Effector CD8-positive, alpha-beta T cell (primary cell): ENCODE data around the gene OGFOD3.
"Not testable (repeated sequence)": the region's sequence is repeated elsewhere in the genome, so short reads cannot be mapped to it uniquely, and the experiment has no call there.

ENCODE experiments used
- DNase-seq: peaks from one replicate; lab custom pipeline; 2025; lab: John Stamatoyannopoulos, UW

OGFOD3 gene

GRCh38 chr17:82374626-82375331, 43.6 kb downstream of the OGFOD3 start:
- no peak for DNase-seq

- DNase-seq = no peak
Observed at GRCh38 chr17:82373731-82374625, 44.4 kb downstream of the OGFOD3 start.

GRCh38 chr17:82373072-82373452, 45.3 kb downstream of the OGFOD3 start:
- DNase-seq = not testable (repeated sequence)

- DNase-seq = no peak
Observed at GRCh38 chr17:82372249-82373071, 45.9 kb downstream of the OGFOD3 start.

GRCh38 chr17:82371333-82372248, 46.8 kb downstream of the OGFOD3 start, which contains the start of gene UTS2R:
Gene UTS2R (plus strand): TSS chr17:82371765. CDS start chr17:82374325, 2,560 bp downstream.
- no peak for DNase-seq

GRCh38 chr17:82370471-82371332, 47.7 kb downstream of the OGFOD3 start:
- no peak for DNase-seq

GRCh38 chr17:82369211-82369610, 49.2 kb downstream of the OGFOD3 start:
- DNase-seq = no peak

- no peak for DNase-seq
Observed at GRCh38 chr17:82367724-82368524, 50.5 kb downstream of the OGFOD3 start.

GRCh38 chr17:82366749-82367148, 51.6 kb downstream of the OGFOD3 start:
- no peak for DNase-seq

- DNase-seq = no peak
Observed at GRCh38 chr17:82365606-82366295, 52.6 kb downstream of the OGFOD3 start.

- no peak for DNase-seq
Observed at GRCh38 chr17:82361885-82362633, 56.3 kb downstream of the OGFOD3 start.

- not testable (repeated sequence) for DNase-seq
Observed at GRCh38 chr17:82359451-82360074, 58.8 kb downstream of the OGFOD3 start.

- no peak for DNase-seq
Observed at GRCh38 chr17:82358465-82359350, 59.7 kb downstream of the OGFOD3 start, which contains the start of gene TEX19. Gene TEX19 (plus strand): TSS chr17:82359247. CDS start chr17:82362151, 2,904 bp downstream.

- DNase-seq = no peak
Observed at GRCh38 chr17:82357394-82357793, 61.0 kb downstream of the OGFOD3 start.

GRCh38 chr17:82356845-82357355, 61.5 kb downstream of the OGFOD3 start:
- DNase-seq = no peak
